Endothelial cell of umbilical vein (primary cell): ENCODE data around the gene CIB2. TPM values are rescaled to one million over a fixed set of nuclear protein-coding genes. Genes with fewer than 3 reads are reported as not detected.

ENCODE experiments used
- BruUV-seq: library from RNA; stranded (reverse); fragments of 400-500 nt; replicated peaks from 2 replicates; lab custom pipeline; 2021; lab: Mats Ljungman, UMichigan
- CTCF ChIA-PET: fragments of 300-600, 350-600 bp; sonication (Branson Sonifier 250); formaldehyde crosslinking; loops from one replicate; lab custom pipeline; 2021; ENCODE audit warnings: antibody characterized with exemption, inconsistent platforms; lab: Charles Lee
- POLR2A ChIA-PET: fragments of 300-600, 350-600 bp; sonication (Branson Sonifier 250); formaldehyde crosslinking; loops from one replicate; lab custom pipeline; 2021; ENCODE audit warnings: antibody characterized with exemption, inconsistent platforms; lab: Charles Lee
- DNase-seq: peaks from one replicate; pipeline ENCODE4 v3.0.0-alpha.2; 2011; ENCODE audit warnings: low read depth, low spot score
- FAIRE-seq: peaks from 2 replicates; lab custom pipeline; 2011; peaks lifted over from hg19 to GRCh38; lab: Jason Lieb, UNC
- H2AFZ ChIP-seq: 2 replicates; pipeline ENCODE4 v1.6.0; 2012; ENCODE audit warnings: low read depth, low read length, control low read depth, inconsistent platforms
- H3K27ac ChIP-seq: 2 replicates; pipeline ENCODE4 v1.5.1; 2011; ENCODE audit warnings: low read depth, mild to moderate bottlenecking, control low read depth, low read length, moderate library complexity; ENCODE audit not compliant: insufficient read depth
- H3K27me3 ChIP-seq, 2 experiments: 2 replicates each; pipeline versions ENCODE4 v1.6.0 to v1.6.1; 2011; ENCODE audit warnings: low read length in 2 of 2, mixed read lengths in 1 of 2; ENCODE audit not compliant: control insufficient read depth in 2 of 2, insufficient read depth in 2 of 2
- H3K36me3 ChIP-seq, 2 experiments: 2 replicates in 1 of 2; 3 replicates in 1 of 2; pipeline ENCODE4 v1.5.1; 2011; ENCODE audit warnings: low read length in 2 of 2, mild to moderate bottlenecking in 1 of 2, moderate library complexity in 1 of 2; ENCODE audit not compliant: control insufficient read depth in 2 of 2, insufficient read depth in 2 of 2; ENCODE audit errors: extremely low read depth in 1 of 2
- H3K4me1 ChIP-seq: 3 replicates; pipeline ENCODE4 v1.5.1; 2011; ENCODE audit warnings: mild to moderate bottlenecking, low read length; ENCODE audit not compliant: control insufficient read depth, insufficient read depth; ENCODE audit errors: extremely low read depth
- H3K4me2 ChIP-seq: 2 replicates; pipeline ENCODE4 v1.6.1; 2011; ENCODE audit warnings: low read length, control low read depth, mixed read lengths; ENCODE audit not compliant: insufficient read depth
- H3K4me3 ChIP-seq, 3 experiments: fragments of 200-600 bp in 1 of 3; sonication (generic), shearing (Covaris generic) in 1 of 3; replicated peaks in 1 of 3; 2 replicates each; pipeline ENCODE4 v1.5.1; 2011 to 2016; ENCODE audit warnings: control low read depth in 3 of 3, low read length in 3 of 3, mild to moderate bottlenecking in 2 of 3, inconsistent platforms in 1 of 3, low read depth in 1 of 3, moderate library complexity in 1 of 3; ENCODE audit not compliant: insufficient read depth in 1 of 3
- H3K79me2 ChIP-seq: 2 replicates; pipeline ENCODE4 v1.6.0; 2012; ENCODE audit warnings: low read length, inconsistent platforms; ENCODE audit not compliant: control insufficient read depth, insufficient read depth
- H3K9ac ChIP-seq: replicated peaks from 2 replicates; pipeline ENCODE3; 2011; ENCODE audit warnings: low read length, control low read depth; ENCODE audit not compliant: insufficient read depth; ENCODE audit errors: extremely low read depth
- H3K9me1 ChIP-seq: replicated peaks from 3 replicates; pipeline ENCODE4 v1.6.0; 2011; ENCODE audit warnings: mild to moderate bottlenecking, low read length; ENCODE audit not compliant: control insufficient read depth, insufficient read depth; ENCODE audit errors: extremely low read depth
- H3K9me3 ChIP-seq: replicated peaks from 2 replicates; pipeline ENCODE4 v1.5.1; 2012; ENCODE audit warnings: low read length, inconsistent platforms; ENCODE audit not compliant: control insufficient read depth, insufficient read depth
- H4K20me1 ChIP-seq: replicated peaks from 2 replicates; pipeline ENCODE3; 2011; ENCODE audit warnings: mild to moderate bottlenecking, low read length; ENCODE audit not compliant: control insufficient read depth, insufficient read depth; ENCODE audit errors: extremely low read depth
- CTCF ChIP-seq, 2 donors: IDR thresholded peaks; 1 replicate in 1 of 2; 2 replicates in 1 of 2; pipeline ENCODE4 v1.5.1; 2011; ENCODE audit warnings: low read length in 2 of 2, mild to moderate bottlenecking in 2 of 2, moderate library complexity in 2 of 2, control low read depth in 1 of 2, inconsistent platforms in 1 of 2, low read depth in 1 of 2; ENCODE audit not compliant: insufficient read depth in 1 of 2; ENCODE audit errors: extremely low read depth in 1 of 2
- EZH2 ChIP-seq: IDR thresholded peaks from 2 replicates; pipeline ENCODE4 v1.6.1; 2012; ENCODE audit warnings: borderline replicate concordance, low read depth, mild to moderate bottlenecking, moderate library complexity, low read length, inconsistent platforms; ENCODE audit not compliant: severe bottlenecking
- FOS ChIP-seq: IDR thresholded peaks from 2 replicates; pipeline ENCODE4 v1.6.1; 2011; ENCODE audit warnings: mild to moderate bottlenecking, low read length, moderate library complexity, borderline replicate concordance; ENCODE audit not compliant: insufficient read depth
- GATA2 ChIP-seq: IDR thresholded peaks from 2 replicates; pipeline ENCODE4 v1.7.0; 2011; ENCODE audit warnings: low read depth, mild to moderate bottlenecking, moderate library complexity, mixed read lengths, low read length; ENCODE audit not compliant: insufficient read length, insufficient read depth
- JUN ChIP-seq: IDR thresholded peaks from 2 replicates; pipeline ENCODE4 v1.6.1; 2011; ENCODE audit warnings: borderline replicate concordance, low read depth; ENCODE audit not compliant: insufficient read length, insufficient read depth
- MAX ChIP-seq: IDR thresholded peaks from 2 replicates; pipeline ENCODE4 v1.6.1; 2011; ENCODE audit not compliant: insufficient read depth, insufficient read length
- MYC ChIP-seq: IDR thresholded peaks from one replicate; pipeline ENCODE4 v1.6.1; 2011; ENCODE audit warnings: mild to moderate bottlenecking, low read depth, low read length
- POLR2A ChIP-seq: IDR thresholded peaks from 2 replicates; pipeline ENCODE4 v1.6.1; 2012; ENCODE audit warnings: low read depth, mild to moderate bottlenecking, control low read depth, low read length
- POLR2AphosphoS5 ChIP-seq: IDR thresholded peaks from 2 replicates; pipeline ENCODE4 v1.6.1; 2012; ENCODE audit warnings: low read depth, mild to moderate bottlenecking, control low read depth, low read length, moderate library complexity; ENCODE audit not compliant: insufficient read depth
- dilution Hi-C: fragments of 300-500 bp; cut with MboI; formaldehyde crosslinking; loops from one replicate; pipeline ENCODE4 v1.15.0; 2019; ENCODE audit warnings: low sequenced_read_pairs; ENCODE audit not compliant: extremely low pct_ligation_motif_present
- intact Hi-C: fragments of 100-400 bp; cut with micrococcal nuclease; formaldehyde crosslinking; loops from one replicate; pipeline ENCODE4 v1.10.0; 2022
- polyA plus RNA-seq, 4 experiments: library from polyadenylated mRNA; depleted of rRNA in 3 of 4; stranded (reverse) in 3 of 4; unstranded in 1 of 4; fragments of >200 nt; gene quantifications; 2 replicates each; pipeline versions ENCODE4 v1.2.1 to v1.2.3, GENCODE V29; 2011 to 2012; ENCODE audit warnings: missing spikeins in 1 of 4
- total RNA-seq: library from RNA; stranded (reverse); gene quantifications from 2 replicates; pipeline ENCODE4 v1.2.3, GENCODE V29; 2021

The CIB2 gene
- total and polyA plus RNA-seq, 2 donors (not counting 3 experiments of a cell fraction or from before 2014, with no cell fraction given), result 4.0 to 7.7 TPM

DNA sequence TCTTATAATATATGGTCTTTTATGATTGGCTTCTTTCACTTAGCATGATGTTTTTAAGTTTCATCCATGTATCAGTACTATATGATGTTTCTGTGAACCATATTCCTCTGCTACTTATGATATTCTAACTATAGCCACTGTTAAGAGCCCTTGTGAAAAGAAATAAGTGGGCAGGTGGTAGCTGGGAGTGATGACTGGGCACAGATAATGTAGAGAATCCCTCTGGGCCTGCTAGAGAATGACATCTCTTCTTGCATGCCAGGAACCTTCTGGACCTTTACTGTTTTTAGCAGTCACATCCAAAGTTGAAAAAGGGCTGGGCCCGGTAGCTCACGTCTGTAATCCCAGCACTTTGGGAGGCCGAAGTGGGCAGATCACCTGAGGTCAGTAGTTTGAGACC, 28.1 kb upstream of the CIB2 start:
- H3K9me1 ChIP-seq, result no peaks in the 10 kb centered on the region
- H3K4me3 ChIP-seq, result no peak overlapping the region
- no peak overlapping the region for H3K27ac ChIP-seq
- H2AFZ ChIP-seq, result no peak overlapping the region
- no peak overlapping the region for H3K4me2 ChIP-seq
- H3K4me1 ChIP-seq, result no peaks in the 10 kb centered on the region
- peaks cover 5 to 6% of the 10 kb centered on the region in 2 experiments for H3K36me3 ChIP-seq
- H3K9me3 ChIP-seq, result no peaks in the 10 kb centered on the region
- intact Hi-C loops (loop anchor here (5.0 kb wide), 1 partner anchor 42 kb away; no protein-coding TSS in a partner anchor), dilution Hi-C loops (no loop called here)
- no peaks in the 10 kb centered on the region for H4K20me1 ChIP-seq
- TF ChIP-seq POLR2AphosphoS5 (no peak), CTCF (IDR thresholded peaks at IDR 0.05; ENCODE audit: extremely low read depth in 1 of 2, insufficient read depth in 1 of 2, low read depth in 1 of 2, low read length in 2 of 2) (no peak)
- CTCF ChIA-PET, result no interaction called here
- no peak overlapping the region for H3K9ac ChIP-seq
- H3K79me2 ChIP-seq, result peaks cover 2% of the 10 kb centered on the region
- POLR2A ChIA-PET, result no interaction called here
- FAIRE-seq (no peak), DNase-seq (no peak)
- BruUV-seq, result no TSS peak
- no peaks in the 10 kb centered on the region for H3K27me3 ChIP-seq

DNA sequence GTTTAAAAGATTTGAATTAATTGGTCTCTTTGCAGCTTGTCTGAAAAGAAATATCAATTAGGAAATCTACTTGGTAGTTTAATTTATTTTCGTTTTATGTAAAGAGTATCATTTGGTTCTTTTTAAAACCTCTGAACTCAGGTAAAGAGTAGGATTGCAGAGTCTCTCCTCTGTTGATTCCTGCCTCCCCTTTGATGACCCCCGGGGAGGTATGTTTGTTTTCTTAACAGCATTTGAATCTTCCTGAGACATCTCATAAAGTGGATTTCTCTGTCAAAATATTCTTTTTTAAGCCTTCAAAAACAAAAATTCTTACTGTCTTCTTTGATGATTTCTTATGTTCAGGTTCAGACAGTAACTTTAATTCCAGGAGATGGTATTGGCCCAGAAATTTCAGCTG, 26.0 kb upstream of the CIB2 start:
- FAIRE-seq (no peak), DNase-seq (no peak)
- no peaks in the 10 kb centered on the region for H3K27me3 ChIP-seq
- dilution Hi-C loops (no loop called here), intact Hi-C loops (loop anchor here (5.0 kb wide), 1 partner anchor 40 kb away; no protein-coding TSS in a partner anchor)
- no peak overlapping the region for H3K9ac ChIP-seq
- H3K9me1 ChIP-seq, result no peaks in the 10 kb centered on the region
- ChIA-PET POLR2A (no interaction called here), CTCF (no interaction called here)
- no peak overlapping the region for H3K4me2 ChIP-seq
- H3K9me3 ChIP-seq, result no peaks in the 10 kb centered on the region
- no peak overlapping the region for H3K4me3 ChIP-seq
- peaks cover 3 to 5% of the 10 kb centered on the region in 2 experiments for H3K36me3 ChIP-seq
- H4K20me1 ChIP-seq, result no peaks in the 10 kb centered on the region
- H3K79me2 ChIP-seq, result peaks cover 9% of the 10 kb centered on the region
- BruUV-seq, result no TSS peak
- TF ChIP-seq POLR2A, result no peak
- TF ChIP-seq CTCF (IDR thresholded peaks at IDR 0.05; ENCODE audit: extremely low read depth in 1 of 2, insufficient read depth in 1 of 2, low read depth in 1 of 2, low read length in 2 of 2), result no peak
- TF ChIP-seq JUN, result no peak
- no peak for TF ChIP-seq GATA2
- TF ChIP-seq FOS, result no peak
- no peak for TF ChIP-seq POLR2AphosphoS5
- no peak for TF ChIP-seq MAX
- TF ChIP-seq EZH2, result no peak
- TF ChIP-seq MYC, result no peak
- no peak overlapping the region for H2AFZ ChIP-seq
- no peak overlapping the region for H3K27ac ChIP-seq
- no peaks in the 10 kb centered on the region for H3K4me1 ChIP-seq
